ENCODE data around the gene NCS1.

The NCS1 gene

GRCh38 chr9:130196643-130197042 lies 24.4 kb downstream of the NCS1 start:
- H3K9me3 ChIP-seq (ENCODE audit: control insufficient read depth, insufficient read depth, low read depth, low read length) = no peaks in the 10 kb centered on the region
- ChIA-PET POLR2A (no interaction called here), CTCF (interaction anchor here (0.6 to 2.2 kb wide), 5 partner anchors 9 to 130 kb away, joined by 3 to 9 read pairs (median 7); no protein-coding TSS in a partner anchor)
- H3K4me3 ChIP-seq (ENCODE audit: low read depth, low read length) = no peak overlapping the region
- no peak overlapping the region for H3K27ac ChIP-seq (ENCODE audit: extremely low read depth, low read depth, low read length)
- peaks cover 4% of the 10 kb centered on the region for H3K4me1 ChIP-seq (ENCODE audit: control insufficient read depth, insufficient read depth, low read length)
- no peaks in the 10 kb centered on the region for H3K36me3 ChIP-seq (ENCODE audit: control insufficient read depth in 2 of 2, insufficient read depth in 1 of 2, low read length in 2 of 2)
- TF ChIP-seq ZNF155 (tag by site-specific recombination; IDR thresholded peaks at IDR 0.05) (no peak), ZNF114 (tag by site-specific recombination; IDR thresholded peaks at IDR 0.05) (no peak), ZNF2 (tag by site-specific recombination; IDR thresholded peaks at IDR 0.05) (no peak), ZNF140 (tag by site-specific recombination; IDR thresholded peaks at IDR 0.05) (no peak), ZNF280C (tag by site-specific recombination; IDR thresholded peaks at IDR 0.05) (no peak), ZNF433 (tag by site-specific recombination; IDR thresholded peaks at IDR 0.05; ENCODE audit: low read depth) (no peak), PRDM10 (tag by site-specific recombination; IDR thresholded peaks at IDR 0.05) (peak; percentile 53; the same call in 1 of the 2 replicates), ZNF76 (tag by site-specific recombination; IDR thresholded peaks at IDR 0.05; ENCODE audit: borderline replicate concordance, low read depth) (peak; percentile 34; the same call in 1 of the 2 replicates), SP7 (tag by site-specific recombination; IDR thresholded peaks at IDR 0.05) (peak; percentile 52), ZNF394 (tag by site-specific recombination; IDR thresholded peaks at IDR 0.05; ENCODE audit: borderline replicate concordance) (no peak), ZNF138 (tag by site-specific recombination; IDR thresholded peaks at IDR 0.05; ENCODE audit: borderline replicate concordance) (no peak), ZNF404 (tag by site-specific recombination; IDR thresholded peaks at IDR 0.05) (no peak), ZSCAN30 (tag by site-specific recombination; IDR thresholded peaks at IDR 0.05) (no peak), ZNF354C (tag by site-specific recombination; IDR thresholded peaks at IDR 0.05; ENCODE audit: borderline replicate concordance, low read depth) (no peak), ZNF600 (tag by site-specific recombination; IDR thresholded peaks at IDR 0.05) (peak; percentile 87), ZNF184 (tag by site-specific recombination; IDR thresholded peaks at IDR 0.05) (no peak), GLIS1 (tag by site-specific recombination; IDR thresholded peaks at IDR 0.05) (0 out of 2 replicates have a peak, but pooled peaks have one; percentile 14), ZNF521 (tag by site-specific recombination; IDR thresholded peaks at IDR 0.05) (no peak), OVOL3 (tag by site-specific recombination; IDR thresholded peaks at IDR 0.05) (no peak), ZNF26 (tag by site-specific recombination; IDR thresholded peaks at IDR 0.05) (no peak), ZNF37A (tag by site-specific recombination; IDR thresholded peaks at IDR 0.05) (no peak), ATF2 (tag by site-specific recombination; IDR thresholded peaks at IDR 0.05; ENCODE audit: low read depth) (no peak), ZBTB17 (tag by site-specific recombination; IDR thresholded peaks at IDR 0.05) (no peak), ZNF555 (tag by site-specific recombination; conservative IDR thresholded peaks at IDR 0.05) (no peak), ZNF10 (tag by site-specific recombination; IDR thresholded peaks at IDR 0.05) (no peak), ZBTB8A (tag by site-specific recombination; IDR thresholded peaks at IDR 0.05) (peak; percentile 53), TCF7L2 (IDR thresholded peaks at IDR 0.05; ENCODE audit: borderline replicate concordance, low read depth, low read length) (no peak), ZNF660 (tag by site-specific recombination; IDR thresholded peaks at IDR 0.05) (no peak), AEBP2 (tag by site-specific recombination; IDR thresholded peaks at IDR 0.05; ENCODE audit: borderline replicate concordance) (no peak), ZNF221 (tag by site-specific recombination; IDR thresholded peaks at IDR 0.05; ENCODE audit: borderline replicate concordance) (no peak)
